Left ventricle myocardium inferior (tissue), 1 donor: ENCODE results near the gene TRIM29. TPM values are rescaled to one million over a fixed set of nuclear protein-coding genes. Genes with fewer than 3 reads are reported as not detected.

ENCODE experiments used
- DNase-seq: peaks from one replicate; pipeline ENCODE4 v3.0.0-alpha.2; 2020
- H3K27ac ChIP-seq: fragments of 200-600 bp; replicated peaks from 2 replicates; pipeline ENCODE4 v1.8.0; 2021
- H3K27me3 ChIP-seq: fragments of 200-600 bp; 2 replicates; pipeline ENCODE4 v1.8.0; 2021; ENCODE audit warnings: low read depth
- H3K36me3 ChIP-seq: fragments of 200-600 bp; 2 replicates; pipeline ENCODE4 v1.8.0; 2021
- H3K4me1 ChIP-seq: fragments of 200-600 bp; 2 replicates; pipeline ENCODE4 v1.8.0; 2021
- H3K4me3 ChIP-seq: fragments of 200-600 bp; 2 replicates; pipeline ENCODE4 v1.8.0; 2021; ENCODE audit warnings: mild to moderate bottlenecking, moderate library complexity
- H3K9me3 ChIP-seq: fragments of 200-600 bp; replicated peaks from 2 replicates; pipeline ENCODE4 v1.8.0; 2021
- intact Hi-C: fragments of 100-400 bp; cut with micrococcal nuclease; formaldehyde crosslinking; loops from one replicate; pipeline ENCODE4 v1.11.0; 2022
- total RNA-seq: library from RNA; stranded (reverse); fragmentation: NEBNext Ultra II Directional; extraction: Animal tissue kit (Norgen Biotek cat#: 25700); gene quantifications from one replicate; pipeline ENCODE4 v1.2.1, GENCODE V29; 2021
- TF ChIP-seq, protein P1 (sequence below): fragments of 200-600 bp; IDR thresholded peaks from 2 replicates; pipeline ENCODE4 v1.8.0; 2021; ENCODE audit warnings: antibody characterized with exemption, mild to moderate bottlenecking, borderline replicate concordance
- donor health status: DM: no; HTN: yes; CAD: no; lungs with severe emphysema.

TRIM29 gene
- total RNA-seq, 1 donor from 2014 or later: not detected

DNA sequence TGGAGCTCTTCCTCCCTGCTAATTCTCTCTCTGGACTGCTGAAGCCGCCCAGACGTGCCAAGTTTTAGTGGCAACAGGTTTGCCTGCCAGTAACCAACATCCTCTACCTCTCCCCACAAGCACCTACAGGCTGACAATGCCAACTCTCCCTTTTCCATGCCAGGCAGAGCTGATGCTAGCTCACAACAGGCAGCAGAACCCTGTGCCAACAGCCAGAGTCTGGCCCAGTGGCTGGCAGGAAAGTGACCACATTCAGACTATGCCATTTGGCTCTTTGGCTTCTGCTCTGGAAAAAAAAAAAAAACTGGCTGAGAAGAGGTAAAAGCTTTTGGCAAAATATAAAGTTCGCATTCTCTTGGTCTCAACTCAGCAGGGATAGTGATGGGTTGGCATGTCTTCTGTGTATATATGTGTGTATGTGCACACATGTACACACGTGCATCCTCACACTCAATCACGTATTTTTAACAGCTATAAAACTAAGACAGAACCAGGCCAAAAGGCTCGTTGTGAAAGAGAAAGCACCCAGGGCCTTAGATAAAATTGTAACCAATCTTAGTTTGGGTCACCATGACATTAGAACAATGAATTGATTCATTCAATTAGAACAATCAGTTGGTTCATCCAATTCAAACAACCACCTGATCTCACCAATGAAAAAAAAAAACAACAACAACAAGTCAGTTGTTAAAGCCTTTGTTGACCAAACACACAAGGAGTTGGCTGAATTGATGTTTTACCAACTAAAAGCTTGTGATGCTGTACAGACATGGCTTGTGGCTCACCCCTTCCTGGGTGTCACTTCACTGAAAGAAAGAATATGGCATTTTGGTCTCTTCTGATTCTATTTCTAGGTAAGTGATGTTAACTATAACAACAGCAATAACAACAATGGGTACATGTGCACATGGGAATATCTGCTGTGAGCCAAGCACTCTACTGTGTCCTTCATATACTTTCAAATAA, 48.6 kb downstream of the TRIM29 start:
- H3K9me3 ChIP-seq: no peaks in the 10 kb centered on the region
- H3K27ac ChIP-seq: no peak overlapping the region
- H3K36me3 ChIP-seq: no peaks in the 10 kb centered on the region
- TF ChIP-seq, protein P1, sequence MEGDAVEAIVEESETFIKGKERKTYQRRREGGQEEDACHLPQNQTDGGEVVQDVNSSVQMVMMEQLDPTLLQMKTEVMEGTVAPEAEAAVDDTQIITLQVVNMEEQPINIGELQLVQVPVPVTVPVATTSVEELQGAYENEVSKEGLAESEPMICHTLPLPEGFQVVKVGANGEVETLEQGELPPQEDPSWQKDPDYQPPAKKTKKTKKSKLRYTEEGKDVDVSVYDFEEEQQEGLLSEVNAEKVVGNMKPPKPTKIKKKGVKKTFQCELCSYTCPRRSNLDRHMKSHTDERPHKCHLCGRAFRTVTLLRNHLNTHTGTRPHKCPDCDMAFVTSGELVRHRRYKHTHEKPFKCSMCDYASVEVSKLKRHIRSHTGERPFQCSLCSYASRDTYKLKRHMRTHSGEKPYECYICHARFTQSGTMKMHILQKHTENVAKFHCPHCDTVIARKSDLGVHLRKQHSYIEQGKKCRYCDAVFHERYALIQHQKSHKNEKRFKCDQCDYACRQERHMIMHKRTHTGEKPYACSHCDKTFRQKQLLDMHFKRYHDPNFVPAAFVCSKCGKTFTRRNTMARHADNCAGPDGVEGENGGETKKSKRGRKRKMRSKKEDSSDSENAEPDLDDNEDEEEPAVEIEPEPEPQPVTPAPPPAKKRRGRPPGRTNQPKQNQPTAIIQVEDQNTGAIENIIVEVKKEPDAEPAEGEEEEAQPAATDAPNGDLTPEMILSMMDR: no peak
- H3K4me3 ChIP-seq: no peak overlapping the region
- H3K4me1 ChIP-seq: peaks cover 9% of the 10 kb centered on the region
- intact Hi-C loops: no loop called here
- H3K27me3 ChIP-seq: no peaks in the 10 kb centered on the region
- no peak for DNase-seq

DNA sequence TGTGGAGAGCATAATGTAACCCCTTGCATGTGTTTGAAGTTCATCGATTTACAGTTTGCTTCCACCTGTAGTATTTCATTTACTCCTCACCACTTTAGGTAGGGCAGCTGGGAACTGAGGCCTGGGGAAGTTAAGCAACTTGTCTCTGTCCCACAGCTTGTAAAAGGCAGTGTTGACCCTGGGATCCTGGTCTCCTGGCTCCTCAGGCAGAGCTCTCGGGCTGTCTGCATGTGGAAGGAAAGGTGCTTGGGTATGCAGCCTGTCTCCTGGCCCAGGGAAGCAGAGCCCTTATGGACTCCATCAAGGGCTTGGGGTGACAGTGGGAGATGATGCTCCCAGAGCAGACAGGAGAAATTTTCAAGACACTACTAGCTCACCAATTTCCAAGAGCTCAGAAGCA, 49.9 kb downstream of the TRIM29 start:
- DNase-seq: no peak
- intact Hi-C loops: no loop called here
- Histone ChIP-seq H3K4me1 (peaks cover 9% of the 10 kb centered on the region), H3K4me3 (no peak overlapping the region), H3K27ac (no peak overlapping the region), H3K27me3 (no peaks in the 10 kb centered on the region), H3K9me3 (no peaks in the 10 kb centered on the region), H3K36me3 (no peaks in the 10 kb centered on the region)
- TF ChIP-seq, protein P1: no peak

DNA sequence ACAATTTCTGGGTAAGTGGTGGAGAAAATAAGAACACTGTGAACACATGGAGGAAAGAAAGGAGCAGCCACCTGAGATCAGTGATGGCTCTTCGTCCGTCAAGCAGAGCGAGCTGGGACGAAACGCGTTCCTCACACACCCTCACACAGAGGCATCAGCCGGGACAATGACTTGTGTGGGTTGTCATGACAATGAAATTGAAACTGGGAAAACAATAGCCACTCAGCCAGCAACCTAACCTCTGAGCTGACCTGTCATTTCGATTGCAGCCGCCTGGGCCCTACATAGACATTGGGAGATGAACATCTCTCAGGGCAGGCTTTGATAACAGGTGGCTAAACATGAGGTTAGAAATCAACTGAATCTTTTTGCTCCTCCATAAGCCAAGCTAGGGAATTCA, 51.3 kb downstream of the TRIM29 start:
- Histone ChIP-seq H3K36me3 (no peaks in the 10 kb centered on the region), H3K4me3 (no peak overlapping the region), H3K27me3 (no peaks in the 10 kb centered on the region), H3K27ac (no peak overlapping the region), H3K9me3 (no peaks in the 10 kb centered on the region), H3K4me1 (peaks cover 8% of the 10 kb centered on the region)
- TF ChIP-seq, protein P1: no peak
- no peak for DNase-seq
- intact Hi-C loops: no loop called here

DNA sequence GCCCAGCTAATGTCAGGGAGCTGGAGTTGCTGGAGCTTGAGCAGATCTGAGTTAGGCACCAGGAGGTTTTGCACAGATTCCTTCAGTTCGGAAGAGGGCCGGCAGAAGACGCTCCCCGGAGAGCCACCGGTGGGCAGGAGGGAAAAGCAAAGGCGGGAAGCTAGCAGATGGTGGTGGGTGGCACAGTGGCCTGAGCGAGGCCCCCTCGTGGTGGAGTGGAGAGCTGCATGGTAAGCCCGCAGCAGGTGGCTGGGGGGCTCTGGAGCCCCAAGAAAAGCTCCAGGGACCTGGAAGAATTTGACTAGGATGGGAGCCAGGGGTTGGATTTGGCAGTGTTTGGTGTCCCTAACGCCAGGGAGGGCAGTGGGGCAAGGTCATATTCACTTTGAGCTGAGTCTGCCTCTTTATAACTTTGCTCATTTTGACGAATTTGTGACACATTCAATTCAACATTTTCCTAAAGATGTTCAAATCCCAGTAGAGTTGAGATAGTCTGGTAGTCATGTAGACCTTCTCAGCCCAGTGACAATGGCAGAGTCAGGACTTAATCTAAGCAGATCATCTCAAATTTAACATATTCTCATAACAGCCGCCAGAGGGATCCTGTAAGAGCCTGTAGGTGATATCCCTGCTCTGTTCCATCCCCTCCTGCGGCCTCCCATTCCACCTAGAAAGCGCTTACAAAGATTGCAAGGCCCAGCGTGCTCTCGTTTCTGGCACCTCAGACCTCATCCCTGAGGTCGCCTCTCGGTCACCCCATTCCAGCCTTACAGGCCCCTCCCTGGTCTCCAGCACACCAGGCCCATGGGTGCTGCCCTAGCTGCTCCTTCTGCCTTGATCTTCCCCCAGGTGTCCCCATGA, 57.9 kb downstream of the TRIM29 start:
- H3K4me1 ChIP-seq: no peaks in the 10 kb centered on the region
- no peak overlapping the region for H3K27ac ChIP-seq
- H3K36me3 ChIP-seq: no peaks in the 10 kb centered on the region
- TF ChIP-seq, protein P1: peak; percentile 78
- H3K9me3 ChIP-seq: no peaks in the 10 kb centered on the region
- DNase-seq: peak; percentile 19
- H3K27me3 ChIP-seq: peaks cover 42% of the 10 kb centered on the region
- no peak overlapping the region for H3K4me3 ChIP-seq
- intact Hi-C loops: no loop called here

DNA sequence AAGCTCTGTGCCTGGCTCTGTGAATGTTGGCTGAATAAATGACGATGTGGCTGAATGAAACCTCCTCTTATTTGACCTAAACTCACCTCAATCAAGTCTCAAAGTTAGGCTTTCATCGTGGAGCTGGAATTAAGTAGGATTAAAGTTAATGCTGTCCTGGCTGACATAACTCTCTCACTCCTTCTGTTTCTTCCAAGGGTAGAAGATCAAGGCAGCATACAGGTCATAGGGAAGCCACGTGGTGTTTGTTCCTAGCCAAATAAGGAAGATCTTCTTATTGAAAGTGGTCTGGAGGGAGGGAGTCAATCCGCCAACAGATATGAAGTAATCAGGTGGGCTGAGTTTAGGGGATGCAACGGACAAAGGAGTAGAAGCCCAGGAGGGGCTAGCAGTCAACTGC, 59.5 kb downstream of the TRIM29 start:
- intact Hi-C loops: no loop called here
- no peaks in the 10 kb centered on the region for H3K36me3 ChIP-seq
- TF ChIP-seq, protein P1: no peak
- H3K4me1 ChIP-seq: no peaks in the 10 kb centered on the region
- no peak overlapping the region for H3K4me3 ChIP-seq
- H3K27me3 ChIP-seq: peaks cover 52% of the 10 kb centered on the region
- H3K9me3 ChIP-seq: no peaks in the 10 kb centered on the region
- DNase-seq: no peak
- H3K27ac ChIP-seq: no peak overlapping the region
